HEK293T (cell line): ENCODE results near the gene SATB2.

Experiments used
- CTCF ChIA-PET: fragments of 350-600 bp; formaldehyde crosslinking; extraction: SDS; loops from one replicate; lab custom pipeline; 2021; ENCODE audit warnings: antibody characterized with exemption, inconsistent platforms; lab: Yijun Ruan, JAX
- POLR2A ChIA-PET: fragments of 350-600 bp; formaldehyde crosslinking; extraction: SDS; loops from one replicate; lab custom pipeline; 2020; ENCODE audit warnings: antibody characterized with exemption, inconsistent platforms; lab: Yijun Ruan, JAX
- DNase-seq: peaks from one replicate; pipeline ENCODE4 v3.0.0; 2012; ENCODE audit warnings: mixed read lengths; ENCODE audit errors: extremely low spot score
- ARNT ChIP-seq: fragments of 450-650 bp; IDR thresholded peaks from 2 replicates; pipeline ENCODE4 v1.6.1; 2017; ENCODE audit warnings: mild to moderate bottlenecking
- BHLHE40 ChIP-seq: fragments of 450-650 bp; IDR thresholded peaks from 2 replicates; pipeline ENCODE4 v1.6.1; 2016; ENCODE audit warnings: mild to moderate bottlenecking, moderate library complexity, borderline replicate concordance
- CTBP1 ChIP-seq: fragments of 450-650 bp; IDR thresholded peaks from 2 replicates; pipeline ENCODE4 v1.6.1; 2016; ENCODE audit warnings: borderline replicate concordance
- ELF4 ChIP-seq: fragments of 450-650 bp; IDR thresholded peaks from 2 replicates; pipeline ENCODE4 v1.6.1; 2017; ENCODE audit warnings: antibody characterized with exemption
- FOXA1 ChIP-seq: fragments of 450-650 bp; IDR thresholded peaks from 2 replicates; pipeline ENCODE4 v1.6.1; 2016; ENCODE audit warnings: mild to moderate bottlenecking
- FOXK2 ChIP-seq: fragments of 450-650 bp; IDR thresholded peaks from 2 replicates; pipeline ENCODE4 v1.6.1; 2016; ENCODE audit warnings: mild to moderate bottlenecking
- FOXM1 ChIP-seq: fragments of 450-650 bp; IDR thresholded peaks from 2 replicates; pipeline ENCODE4 v1.6.1; 2017; ENCODE audit warnings: mild to moderate bottlenecking, borderline replicate concordance
- HDGF ChIP-seq: fragments of 450-650 bp; IDR thresholded peaks from 2 replicates; pipeline ENCODE4 v1.6.1; 2017; ENCODE audit warnings: antibody characterized with exemption, borderline replicate concordance
- L3MBTL2 ChIP-seq: fragments of 450-650 bp; conservative IDR thresholded peaks from 2 replicates; pipeline ENCODE4 v1.6.1; 2016; ENCODE audit warnings: mild to moderate bottlenecking
- LEF1 ChIP-seq: fragments of 450-650 bp; IDR thresholded peaks from 2 replicates; pipeline ENCODE4 v1.6.1; 2017; ENCODE audit warnings: mild to moderate bottlenecking, borderline replicate concordance
- NFRKB ChIP-seq: fragments of 450-650 bp; IDR thresholded peaks from 2 replicates; pipeline ENCODE4 v1.6.1; 2016; ENCODE audit warnings: mild to moderate bottlenecking, moderate library complexity
- SP1 ChIP-seq: fragments of 450-650 bp; IDR thresholded peaks from 2 replicates; pipeline ENCODE4 v1.6.1; 2017
- SUZ12 ChIP-seq: fragments of 450-650 bp; IDR thresholded peaks from 2 replicates; pipeline ENCODE4 v1.6.1; 2016; ENCODE audit warnings: mild to moderate bottlenecking
- TARDBP ChIP-seq: fragments of 450-650 bp; IDR thresholded peaks from 2 replicates; pipeline ENCODE4 v1.6.1; 2016
- ZNF384 ChIP-seq: fragments of 450-650 bp; IDR thresholded peaks from 2 replicates; pipeline ENCODE4 v1.6.1; 2016
- TF ChIP-seq, protein P1 (sequence below): fragments of 450-650 bp; IDR thresholded peaks from 2 replicates; pipeline ENCODE4 v1.6.1; 2016

SATB2 gene

GRCh38 chr2:199356412-199356811, 101.3 kb downstream of the SATB2 start:
- POLR2A ChIA-PET, result no interaction called here
- CTCF ChIA-PET, result no interaction called here
- TF ChIP-seq LEF1 (no peak), FOXM1 (no peak), SP1 (no peak), FOXA1 (no peak), NFRKB (no peak), L3MBTL2 (no peak), TARDBP (no peak), BHLHE40 (no peak), FOXK2 (no peak), ELF4 (no peak), ZNF384 (no peak), CTBP1 (no peak)
- TF ChIP-seq, protein P1, sequence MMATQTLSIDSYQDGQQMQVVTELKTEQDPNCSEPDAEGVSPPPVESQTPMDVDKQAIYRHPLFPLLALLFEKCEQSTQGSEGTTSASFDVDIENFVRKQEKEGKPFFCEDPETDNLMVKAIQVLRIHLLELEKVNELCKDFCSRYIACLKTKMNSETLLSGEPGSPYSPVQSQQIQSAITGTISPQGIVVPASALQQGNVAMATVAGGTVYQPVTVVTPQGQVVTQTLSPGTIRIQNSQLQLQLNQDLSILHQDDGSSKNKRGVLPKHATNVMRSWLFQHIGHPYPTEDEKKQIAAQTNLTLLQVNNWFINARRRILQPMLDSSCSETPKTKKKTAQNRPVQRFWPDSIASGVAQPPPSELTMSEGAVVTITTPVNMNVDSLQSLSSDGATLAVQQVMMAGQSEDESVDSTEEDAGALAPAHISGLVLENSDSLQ, result no peak

DNA sequence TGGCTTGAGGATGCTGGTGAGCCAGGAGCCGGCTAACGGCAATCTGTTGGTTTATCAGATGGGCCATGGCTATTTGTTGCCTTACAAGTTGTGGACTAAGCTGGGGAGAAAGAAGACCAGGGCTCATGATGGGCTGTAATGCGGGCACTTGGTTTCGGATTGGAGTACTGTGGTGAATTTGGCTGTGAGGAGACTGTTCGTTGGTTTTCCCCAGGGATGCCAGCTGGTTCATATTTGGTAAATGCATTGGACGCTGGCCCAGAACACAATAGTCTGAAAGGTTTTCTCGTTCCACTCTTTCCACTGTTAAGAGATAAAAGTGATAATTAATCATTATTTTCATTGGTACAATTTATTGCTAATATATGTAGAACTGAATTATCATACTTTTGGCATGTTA, 108.9 kb downstream of the SATB2 start:
- ChIA-PET POLR2A (no interaction called here), CTCF (no interaction called here)
- DNase-seq, result no peak
- TF ChIP-seq SP1, result no peak

More at GRCh38 chr2:199356412-199356811, 101.3 kb downstream of the SATB2 start:
- no peak for DNase-seq

GRCh38 chr2:199344012-199344411, 113.7 kb downstream of the SATB2 start:
- POLR2A ChIA-PET, result no interaction called here
- TF ChIP-seq BHLHE40 (no peak), ELF4 (no peak), CTBP1 (no peak), L3MBTL2 (no peak), FOXM1 (no peak)
- no peak for DNase-seq
- CTCF ChIA-PET, result no interaction called here

- POLR2A ChIA-PET, result no interaction called here
These were observed 115.4 kb downstream of the SATB2 start for GRCh38 chr2:199342334-199342733.

GRCh38 chr2:199341123-199341522, 116.6 kb downstream of the SATB2 start:
- ChIA-PET CTCF (no interaction called here), POLR2A (no interaction called here)
- TF ChIP-seq ARNT (no peak), HDGF (no peak), FOXA1 (no peak), TARDBP (no peak)

More at GRCh38 chr2:199342334-199342733, 115.4 kb downstream of the SATB2 start:
- DNase-seq, result no peak
- TF ChIP-seq FOXM1 (no peak), ELF4 (no peak), BHLHE40 (no peak), ZNF384 (no peak), LEF1 (no peak), FOXA1 (no peak)
- CTCF ChIA-PET, result interaction anchor here (0.7 kb wide), 1 partner anchor 30 kb away, joined by 3 read pairs; no protein-coding TSS in a partner anchor

GRCh38 chr2:199339891-199340605, 117.7 kb downstream of the SATB2 start:
- DNase-seq, result no peak
- ChIA-PET CTCF (no interaction called here), POLR2A (no interaction called here)
- TF ChIP-seq, protein P1, result peak; percentile 16; the same call in 1 of the 2 replicates
- TF ChIP-seq LEF1, result no peak

More at GRCh38 chr2:199341123-199341522, 116.6 kb downstream of the SATB2 start:
- DNase-seq, result no peak

DNA sequence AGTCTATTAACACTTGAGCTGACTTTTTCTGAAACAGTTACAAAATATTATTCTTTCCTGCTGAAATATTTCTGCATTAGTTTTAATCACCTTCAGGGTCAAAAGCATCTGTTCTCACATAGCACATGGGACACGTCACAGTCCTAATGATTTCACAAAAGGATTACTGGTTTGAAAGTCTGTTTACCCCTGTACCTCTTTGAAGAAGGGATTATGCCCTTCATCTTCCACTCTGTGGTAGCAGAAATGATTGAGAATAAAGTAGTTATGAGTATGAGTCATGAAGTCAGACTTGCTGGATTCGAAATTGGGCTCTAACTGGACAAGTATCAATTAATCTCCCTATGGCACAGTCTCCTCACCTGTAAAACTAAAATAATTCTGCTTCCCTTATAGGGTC, 121.2 kb downstream of the SATB2 start:
- TF ChIP-seq HDGF, result no peak
- TF ChIP-seq SP1, result no peak
- TF ChIP-seq FOXK2, result no peak
- TF ChIP-seq BHLHE40, result no peak
- TF ChIP-seq SUZ12, result no peak
- TF ChIP-seq FOXA1, result no peak
- no peak for DNase-seq
- CTCF ChIA-PET, result no interaction called here
- POLR2A ChIA-PET, result no interaction called here

GRCh38 chr2:199335502-199335901, 122.2 kb downstream of the SATB2 start:
- ChIA-PET CTCF (no interaction called here), POLR2A (no interaction called here)
- no peak for TF ChIP-seq ELF4
- TF ChIP-seq FOXM1, result no peak

More at GRCh38 chr2:199335502-199335901, 122.2 kb downstream of the SATB2 start:
- no peak for DNase-seq
